Ovary (tissue), 9 donors: ENCODE results near the gene STEAP3. TPM values are rescaled to one million over a fixed set of nuclear protein-coding genes. Genes with fewer than 3 reads are reported as not detected.
A peak's percentile ranks its signal among the peaks of the same experiment; 100 is the strongest.

Source experiments
- DNase-seq, 5 donors: peaks; one replicate each; pipeline ENCODE4 v3.0.0-alpha.2; 2019 to 2020
- H3K27ac ChIP-seq, 2 donors: fragments of 200-600 bp; one replicate each; pipeline versions ENCODE4 v1.5.1 to v1.8.0; 2019 to 2022
- H3K27me3 ChIP-seq: fragments of 200-600 bp; one replicate; pipeline ENCODE4 v1.8.0; 2022
- H3K36me3 ChIP-seq: fragments of 200-600 bp; sonication (generic); one replicate; pipeline ENCODE4 v1.5.1; 2019
- H3K4me1 ChIP-seq: one replicate; pipeline ENCODE4 v1.8.1; 2013; ENCODE audit warnings: mild to moderate bottlenecking, moderate library complexity; ENCODE audit not compliant: insufficient read depth
- H3K4me3 ChIP-seq: fragments of 200-600 bp; sonication (generic); one replicate; pipeline ENCODE4 v1.5.1; 2017
- H3K9me3 ChIP-seq, 2 donors: fragments of 200-600 bp in 1 of 2; sonication (generic) in 1 of 2; one replicate each; pipeline versions ENCODE4 v1.5.1 to v1.8.1; 2013 to 2019; ENCODE audit warnings: mild to moderate bottlenecking in 1 of 2, moderate library complexity in 1 of 2
- CTCF ChIP-seq, 3 donors: fragments of 450-650 bp in 2 of 3; fragments of 200-600 bp in 1 of 3; IDR thresholded peaks; one replicate each; pipeline versions ENCODE4 v1.5.1 to v1.8.0; 2016 to 2022; ENCODE audit warnings: antibody characterized with exemption in 3 of 3, mild to moderate bottlenecking in 1 of 3
- EP300 ChIP-seq: sonication (generic); formaldehyde crosslinking; IDR thresholded peaks from one replicate; pipeline ENCODE4 v1.6.1; 2017; ENCODE audit warnings: antibody characterized with exemption
- POLR2A ChIP-seq: fragments of 450-650 bp; IDR thresholded peaks from one replicate; pipeline ENCODE4 v1.6.1; 2017; ENCODE audit warnings: antibody characterized with exemption, mild to moderate bottlenecking, moderate library complexity
- WGBS, 3 donors: extraction: QIAGEN DNeasy Blood & Tissue Kit in 1 of 3; methylation state at CpG; one replicate each; pipeline versions ENCODE4 v1.1.5 to v1.1.7; 2013 to 2017; 5-methylcytosine and 5-hydroxymethylcytosine counted together
- intact Hi-C, 4 donors: fragments of 100-400 bp; cut with DNase I; formaldehyde crosslinking; loops; one replicate each; pipeline versions ENCODE4 v1.11.0 to v1.15.1; 2022 to 2023
- polyA plus RNA-seq, 2 donors: library from polyadenylated mRNA; stranded (reverse); fragments of 200-250 nt in 1 of 2; fragments of 350-450 nt in 1 of 2; fragmentation: Illumina TruSeq in 1 of 2; extraction: RNeasy Lipid Tissue Mini Kit (QIAGEN cat#74804) in 1 of 2; gene quantifications; one replicate each; pipeline ENCODE4 v1.2.3, GENCODE V29; 2013 to 2014
- total RNA-seq, 7 donors: library from RNA; depleted of rRNA in 2 of 7; stranded (reverse); fragments of >200 nt in 2 of 7; fragmentation: NEBNext Ultra II Directional in 3 of 7; extraction: Animal tissue kit (Norgen Biotek cat#: 25700) in 3 of 7; gene quantifications; one replicate each; pipeline versions ENCODE4 v1.1.0 to v1.2.4, GENCODE V29; 2016 to 2023
- donor health status: DM: no; HTN: no; CAD: no; lungs with moderate emphysema.
- donor health status: DM: no; HTN: no; CAD: no.
- donor health status: Bipolar disorder and iron deficiency.
- donor health status: DM: yes; HTN: yes; CAD: no.
- donor health status: DM: no; HTN: no; CAD: no.
- donor health status: DM: yes; HTN: yes; CAD: no.

The STEAP3 gene
- total and polyA plus RNA-seq, 9 donors = 2.3 to 13.3 (median 5.8) TPM

GRCh38 chr2:119214453-119215037, 9.1 kb upstream of the STEAP3 start:
- TF ChIP-seq POLR2A = no peak
- intact Hi-C loops = no loop called here
- no peak overlapping the region for H3K4me3 ChIP-seq
- H3K9me3 ChIP-seq = no peaks in the 10 kb centered on the region
- no peak overlapping the region for H3K27ac ChIP-seq
- H3K4me1 ChIP-seq = peaks cover 2% of the 10 kb centered on the region
- H3K27me3 ChIP-seq = no peaks in the 10 kb centered on the region
- H3K36me3 ChIP-seq = no peaks in the 10 kb centered on the region
- no peak for DNase-seq
- 78 to 94% (median 92%) methylated on average over 3 of the region's 3 CpGs for WGBS, 3 donors

- no peak for TF ChIP-seq POLR2A
- no peak for TF ChIP-seq CTCF (IDR thresholded peaks at IDR 0.05)
- no peak for TF ChIP-seq EP300
- no peaks in the 10 kb centered on the region for H3K9me3 ChIP-seq
- H3K36me3 ChIP-seq = no peaks in the 10 kb centered on the region
- intact Hi-C loops = no loop called here
- no peaks in the 10 kb centered on the region for H3K27me3 ChIP-seq
- H3K4me1 ChIP-seq = peaks cover 2% of the 10 kb centered on the region
- no peak overlapping the region for H3K27ac ChIP-seq
- no peak overlapping the region for H3K4me3 ChIP-seq
- DNase-seq = no peak
- 91 to 94% (median 92%) methylated on average over 5 of the region's 5 CpGs for WGBS, 3 donors
These were observed 6.6 kb upstream of the STEAP3 start for GRCh38 chr2:119216994-119217393.

DNA sequence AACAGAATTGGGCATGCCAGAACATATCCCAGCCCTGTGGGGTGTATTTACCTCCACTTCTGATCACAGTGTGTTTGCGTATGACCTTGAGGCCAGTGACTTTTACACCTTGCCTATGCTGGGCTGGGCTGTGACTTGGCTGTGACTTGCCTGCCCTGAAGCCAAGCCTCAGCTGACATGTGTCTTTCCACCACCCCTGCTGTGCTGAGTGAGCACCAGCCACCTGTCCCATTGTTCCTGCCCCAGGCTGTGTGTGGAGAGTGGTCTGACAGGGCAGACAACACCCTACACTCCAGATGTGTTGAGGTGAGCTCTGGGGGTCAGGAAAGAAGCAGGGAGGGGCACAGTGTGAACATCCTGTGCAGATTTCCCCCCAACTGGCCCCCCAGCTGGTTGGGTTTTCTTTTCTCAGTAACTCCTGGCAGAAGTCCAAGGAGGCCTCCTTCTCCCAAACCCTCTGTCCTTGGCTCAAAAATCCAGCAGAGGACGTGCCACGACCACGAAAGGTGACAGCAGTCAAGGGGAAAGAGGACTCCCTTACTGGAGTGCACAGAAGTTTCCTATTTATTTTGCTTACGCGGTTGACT, 5.1 kb upstream of the STEAP3 start:
- peak; percentile 46 to 63 (median 55) for DNase-seq
- Histone ChIP-seq H3K27ac (no peak overlapping the region), H3K27me3 (no peaks in the 10 kb centered on the region), H3K4me1 (no peaks in the 10 kb centered on the region), H3K9me3 (no peaks in the 10 kb centered on the region), H3K4me3 (no peak overlapping the region), H3K36me3 (no peaks in the 10 kb centered on the region)
- 30 to 38% (median 36%) methylated on average over 6 of the region's 6 CpGs for WGBS, 3 donors
- TF ChIP-seq EP300 (no peak), POLR2A (no peak), CTCF (IDR thresholded peaks at IDR 0.05) (peak in 1 of 3 donors; percentile 43)
- intact Hi-C loops = no loop called here

DNA sequence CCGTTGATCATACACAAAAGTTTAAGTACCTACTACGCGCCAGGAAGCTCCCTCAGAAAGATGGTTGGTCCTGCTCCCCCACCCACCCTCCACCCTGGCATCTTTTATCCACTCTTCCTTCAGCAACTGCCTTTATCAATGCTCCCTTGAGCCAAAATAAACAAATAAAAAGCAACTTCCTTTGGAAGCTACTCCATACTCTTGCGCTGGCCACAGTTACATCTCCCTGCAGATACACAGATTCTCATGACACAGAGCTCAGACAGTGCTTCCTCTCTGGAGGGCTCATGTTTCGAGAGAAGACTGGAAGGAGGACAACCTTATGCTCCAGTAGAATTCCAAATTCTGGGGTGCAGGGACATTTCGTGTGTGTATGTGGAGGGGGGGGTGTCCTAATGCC, 3.8 kb upstream of the STEAP3 start:
- 35 to 45% (median 36%) methylated on average over 6 of the region's 6 CpGs for WGBS, 3 donors
- H3K4me3 ChIP-seq = no peak overlapping the region
- H3K4me1 ChIP-seq = no peaks in the 10 kb centered on the region
- DNase-seq = no peak
- no peaks in the 10 kb centered on the region for H3K36me3 ChIP-seq
- intact Hi-C loops = no loop called here
- no peak for TF ChIP-seq POLR2A
- TF ChIP-seq EP300 = no peak
- no peak for TF ChIP-seq CTCF (IDR thresholded peaks at IDR 0.05)
- H3K27ac ChIP-seq = no peak overlapping the region
- H3K27me3 ChIP-seq = no peaks in the 10 kb centered on the region
- H3K9me3 ChIP-seq = no peaks in the 10 kb centered on the region

- WGBS, 3 donors = 93 to 98% (median 94%) methylated on average over 2 of the region's 2 CpGs
- no peak for TF ChIP-seq POLR2A
- TF ChIP-seq CTCF (IDR thresholded peaks at IDR 0.05) = no peak
- no peak for TF ChIP-seq EP300
- no peak for DNase-seq
- Histone ChIP-seq H3K36me3 (no peaks in the 10 kb centered on the region), H3K4me3 (no peak overlapping the region), H3K27ac (no peak overlapping the region), H3K4me1 (no peaks in the 10 kb centered on the region), H3K9me3 (no peaks in the 10 kb centered on the region), H3K27me3 (no peaks in the 10 kb centered on the region)
- intact Hi-C loops = no loop called here
These were observed 2.8 kb upstream of the STEAP3 start for GRCh38 chr2:119220720-119221301.
